ENCODE results near the gene PLA2G12B. TPM values are rescaled to one million over a fixed set of nuclear protein-coding genes. Genes with fewer than 3 reads are reported as not detected.

PLA2G12B gene
- polyA plus RNA-seq, 1 experiment: not detected

- ChIA-PET CTCF (interaction anchor here (0.6 to 1.0 kb wide), 2 partner anchors 17 to 203 kb away, joined by 3 read pairs; no protein-coding TSS in a partner anchor), POLR2A (no interaction called here)
- TF ChIP-seq CTCF (IDR thresholded peaks at IDR 0.05; ENCODE audit: low read depth, low read length): no peak
- H3K4me3 ChIP-seq (ENCODE audit: low read depth, low read length): no peak overlapping the region
- peaks cover 11% of the 10 kb centered on the region for H3K27me3 ChIP-seq (ENCODE audit: control insufficient read depth, insufficient read depth, low read length)
- DNase-seq (ENCODE audit: low read depth, low spot score): no peak
- H3K9me3 ChIP-seq (ENCODE audit: control insufficient read depth, insufficient read depth, low read length): no peaks in the 10 kb centered on the region
- H3K27ac ChIP-seq (ENCODE audit: low read depth, low read length): no peak overlapping the region
Observed at GRCh38 chr10:72956001-72956400, 1.4 kb upstream of the PLA2G12B start.

- CTCF ChIA-PET: no interaction called here
- no peak for DNase-seq (ENCODE audit: low read depth, low spot score)
- H3K27me3 ChIP-seq (ENCODE audit: control insufficient read depth, insufficient read depth, low read length): peaks cover 11% of the 10 kb centered on the region
- no peak overlapping the region for H3K27ac ChIP-seq (ENCODE audit: low read depth, low read length)
- H3K4me3 ChIP-seq (ENCODE audit: low read depth, low read length): no peak overlapping the region
- H3K9me3 ChIP-seq (ENCODE audit: control insufficient read depth, insufficient read depth, low read length): no peaks in the 10 kb centered on the region
- no peak for TF ChIP-seq CTCF (IDR thresholded peaks at IDR 0.05; ENCODE audit: low read depth, low read length)
- POLR2A ChIA-PET: no interaction called here
Observed at GRCh38 chr10:72954230-72954595, 393 bp downstream of the PLA2G12B start.

GRCh38 chr10:72953687-72954086 is 919 bp downstream of the PLA2G12B start:
- Histone ChIP-seq H3K27ac (ENCODE audit: low read depth, low read length) (no peak overlapping the region), H3K4me3 (ENCODE audit: low read depth, low read length) (no peak overlapping the region), H3K9me3 (ENCODE audit: control insufficient read depth, insufficient read depth, low read length) (no peaks in the 10 kb centered on the region), H3K27me3 (ENCODE audit: control insufficient read depth, insufficient read depth, low read length) (peaks cover 11% of the 10 kb centered on the region)
- CTCF ChIA-PET: no interaction called here
- TF ChIP-seq CTCF (IDR thresholded peaks at IDR 0.05; ENCODE audit: low read depth, low read length): no peak
- no peak for DNase-seq (ENCODE audit: low read depth, low spot score)
- POLR2A ChIA-PET: no interaction called here

- CTCF ChIA-PET: no interaction called here
Observed at GRCh38 chr10:72952642-72953158, 1.9 kb downstream of the PLA2G12B start.

GRCh38 chr10:72952189-72952588 is 2.4 kb downstream of the PLA2G12B start:
- TF ChIP-seq CTCF (IDR thresholded peaks at IDR 0.05; ENCODE audit: low read depth, low read length): no peak
- DNase-seq (ENCODE audit: low read depth, low spot score): no peak

More at GRCh38 chr10:72952642-72953158, 1.9 kb downstream of the PLA2G12B start:
- no peak for DNase-seq (ENCODE audit: low read depth, low spot score)
- Histone ChIP-seq H3K4me3 (ENCODE audit: low read depth, low read length) (no peak overlapping the region), H3K27me3 (ENCODE audit: control insufficient read depth, insufficient read depth, low read length) (peaks cover 11% of the 10 kb centered on the region), H3K27ac (ENCODE audit: low read depth, low read length) (no peak overlapping the region), H3K9me3 (ENCODE audit: control insufficient read depth, insufficient read depth, low read length) (no peaks in the 10 kb centered on the region)
- POLR2A ChIA-PET: no interaction called here
- no peak for TF ChIP-seq CTCF (IDR thresholded peaks at IDR 0.05; ENCODE audit: low read depth, low read length)

More at GRCh38 chr10:72952189-72952588, 2.4 kb downstream of the PLA2G12B start:
- no peak overlapping the region for H3K27ac ChIP-seq (ENCODE audit: low read depth, low read length)
- peaks cover 13% of the 10 kb centered on the region for H3K27me3 ChIP-seq (ENCODE audit: control insufficient read depth, insufficient read depth, low read length)
- no peak overlapping the region for H3K4me3 ChIP-seq (ENCODE audit: low read depth, low read length)
- ChIA-PET POLR2A (no interaction called here), CTCF (no interaction called here)
- no peaks in the 10 kb centered on the region for H3K9me3 ChIP-seq (ENCODE audit: control insufficient read depth, insufficient read depth, low read length)

Data from AG04450 (cell line).